ENCODE results near the gene B4GALNT3. TPM values are rescaled to one million over a fixed set of nuclear protein-coding genes. Genes with fewer than 3 reads are reported as not detected.

Gene B4GALNT3
- total RNA-seq, 1 donor from 2014 or later = 2.9 TPM

- Mint-ChIP-seq H3K4me1 (ENCODE audit: low read depth) (no peaks in the 10 kb centered on the region), H3K27ac (ENCODE audit: unreplicated experiment) (no peak overlapping the region), H3K36me3 (ENCODE audit: low read depth) (peaks cover 1% of the 10 kb centered on the region), H3K27me3 (ENCODE audit: low read depth) (peaks cover 33% of the 10 kb centered on the region), H3K9me3 (ENCODE audit: low read depth) (no peaks in the 10 kb centered on the region), H3K4me3 (ENCODE audit: unreplicated experiment) (no peak overlapping the region)
- DNase-seq (ENCODE audit: low spot score) = no peak
- no peak for TF ChIP-seq CTCF (IDR thresholded peaks at IDR 0.05)
Measured at GRCh38 chr12:558580-558979, 98.8 kb downstream of the B4GALNT3 start.

DNA sequence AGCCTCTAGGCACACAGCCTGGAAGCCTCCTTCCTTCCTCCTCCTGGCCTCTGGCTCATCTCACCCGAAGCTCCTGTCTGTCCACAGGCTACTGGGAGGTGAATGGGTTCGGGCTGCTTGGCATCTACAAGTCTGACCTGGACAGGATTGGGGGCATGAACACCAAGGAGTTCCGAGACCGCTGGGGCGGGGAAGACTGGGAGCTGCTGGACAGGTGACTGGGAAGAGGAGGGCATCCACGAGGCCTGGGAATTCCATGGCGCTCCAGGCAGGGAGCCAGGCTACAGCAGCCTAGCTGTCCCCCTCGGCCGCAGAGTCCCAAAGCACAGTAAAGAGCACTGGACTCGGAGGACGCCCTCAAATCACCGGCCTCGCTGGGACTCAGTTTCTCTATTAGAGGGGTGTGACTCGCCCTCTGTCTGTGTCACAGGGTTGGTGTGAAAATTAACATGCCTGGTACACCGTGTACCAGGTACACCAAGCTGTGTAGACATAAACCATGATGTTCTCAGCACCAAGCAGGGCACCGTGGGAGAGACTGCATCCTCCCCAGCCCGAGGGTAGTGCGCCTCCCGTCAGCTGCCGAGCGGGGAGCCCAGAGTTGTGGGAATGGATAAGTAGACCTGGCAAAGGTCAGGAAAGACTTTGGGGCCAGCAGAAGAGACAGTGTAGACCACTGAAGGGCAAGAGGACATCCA is 99.6 kb downstream of the B4GALNT3 start:
- peaks cover 30% of the 10 kb centered on the region for H3K27me3 Mint-ChIP-seq (ENCODE audit: low read depth)
- H3K4me3 Mint-ChIP-seq (ENCODE audit: unreplicated experiment) = no peak overlapping the region
- no peaks in the 10 kb centered on the region for H3K4me1 Mint-ChIP-seq (ENCODE audit: low read depth)
- no peak for TF ChIP-seq CTCF (IDR thresholded peaks at IDR 0.05)
- DNase-seq (ENCODE audit: low spot score) = peak; percentile 86
- no peak overlapping the region for H3K27ac Mint-ChIP-seq (ENCODE audit: unreplicated experiment)
- H3K36me3 Mint-ChIP-seq (ENCODE audit: low read depth) = peaks cover 1% of the 10 kb centered on the region
- no peaks in the 10 kb centered on the region for H3K9me3 Mint-ChIP-seq (ENCODE audit: low read depth)

- H3K4me1 Mint-ChIP-seq (ENCODE audit: low read depth) = no peaks in the 10 kb centered on the region
- H3K4me3 Mint-ChIP-seq (ENCODE audit: unreplicated experiment) = no peak overlapping the region
- no peak overlapping the region for H3K27ac Mint-ChIP-seq (ENCODE audit: unreplicated experiment)
- TF ChIP-seq CTCF (IDR thresholded peaks at IDR 0.05) = no peak
- H3K27me3 Mint-ChIP-seq (ENCODE audit: low read depth) = peaks cover 30% of the 10 kb centered on the region
- DNase-seq (ENCODE audit: low spot score) = no peak
- H3K9me3 Mint-ChIP-seq (ENCODE audit: low read depth) = no peaks in the 10 kb centered on the region
- peaks cover 1% of the 10 kb centered on the region for H3K36me3 Mint-ChIP-seq (ENCODE audit: low read depth)
Measured at GRCh38 chr12:559906-560455, 100.2 kb downstream of the B4GALNT3 start.

DNA sequence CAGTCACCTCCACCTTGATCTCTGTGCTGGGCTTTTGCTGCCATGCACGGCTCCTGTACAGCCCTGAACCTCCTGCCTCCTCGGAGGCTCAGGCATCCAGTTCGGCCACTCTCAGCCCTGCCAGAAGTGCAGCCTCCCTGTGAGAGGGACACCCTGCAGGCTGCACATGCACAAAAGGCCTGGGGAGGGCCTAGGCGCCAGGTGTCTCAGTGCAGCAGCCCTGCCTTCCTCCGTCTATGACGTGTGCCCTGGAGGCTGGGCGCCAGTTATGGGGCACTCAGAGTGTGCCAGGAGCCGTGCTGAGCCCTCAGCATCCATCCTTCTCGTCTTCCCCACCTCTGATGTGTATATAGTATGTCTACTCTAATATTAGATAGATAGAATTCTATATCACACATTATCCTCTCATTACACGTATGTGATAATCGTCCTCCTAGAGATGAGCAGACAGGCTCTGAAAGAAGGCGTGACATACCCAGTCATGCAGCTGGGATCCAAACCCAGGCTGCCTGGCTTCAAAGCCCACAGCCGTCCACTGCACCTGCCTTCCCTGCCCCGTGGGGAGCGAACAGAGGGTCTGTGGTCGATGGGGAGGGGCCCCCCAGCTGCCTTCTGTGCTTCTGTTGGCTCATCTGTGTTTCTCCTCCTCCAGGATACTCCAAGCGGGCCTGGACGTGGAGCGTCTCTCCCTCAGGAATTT is 101.1 kb downstream of the B4GALNT3 start:
- no peak for TF ChIP-seq CTCF (IDR thresholded peaks at IDR 0.05)
- H3K36me3 Mint-ChIP-seq (ENCODE audit: low read depth) = peaks cover 1% of the 10 kb centered on the region

GRCh38 chr12:561391-561705 is 101.6 kb downstream of the B4GALNT3 start:
- Mint-ChIP-seq H3K9me3 (ENCODE audit: low read depth) (no peaks in the 10 kb centered on the region), H3K4me3 (ENCODE audit: unreplicated experiment) (no peak overlapping the region), H3K36me3 (ENCODE audit: low read depth) (peaks cover 1% of the 10 kb centered on the region), H3K27ac (ENCODE audit: unreplicated experiment) (no peak overlapping the region), H3K27me3 (ENCODE audit: low read depth) (peaks cover 31% of the 10 kb centered on the region), H3K4me1 (ENCODE audit: low read depth) (no peaks in the 10 kb centered on the region)
- DNase-seq (ENCODE audit: low spot score) = no peak
- no peak for TF ChIP-seq CTCF (IDR thresholded peaks at IDR 0.05)

More for the DNA sequence above, 101.1 kb downstream of the B4GALNT3 start:
- Mint-ChIP-seq H3K4me1 (ENCODE audit: low read depth) (no peaks in the 10 kb centered on the region), H3K4me3 (ENCODE audit: unreplicated experiment) (no peak overlapping the region), H3K27ac (ENCODE audit: unreplicated experiment) (no peak overlapping the region), H3K27me3 (ENCODE audit: low read depth) (peaks cover 30% of the 10 kb centered on the region), H3K9me3 (ENCODE audit: low read depth) (no peaks in the 10 kb centered on the region)
- DNase-seq (ENCODE audit: low spot score) = no peak
